Diencephalon (tissue), 1 donor: Measurements from ENCODE around the gene CREB3. TPM values are rescaled to one million over a fixed set of nuclear protein-coding genes. Genes with fewer than 3 reads are reported as not detected.

Experiments used
- small RNA-seq: library from RNA; depleted of rRNA; stranded (forward); fragments of <200 nt; gene quantifications from one replicate; pipeline ENCODE3, GENCODE V24; 2014
- total RNA-seq: library from RNA; depleted of rRNA; stranded (reverse); fragments of >200 nt; gene quantifications from one replicate; pipeline ENCODE4 v1.2.3, GENCODE V29; 2014

The CREB3 gene, protein sequence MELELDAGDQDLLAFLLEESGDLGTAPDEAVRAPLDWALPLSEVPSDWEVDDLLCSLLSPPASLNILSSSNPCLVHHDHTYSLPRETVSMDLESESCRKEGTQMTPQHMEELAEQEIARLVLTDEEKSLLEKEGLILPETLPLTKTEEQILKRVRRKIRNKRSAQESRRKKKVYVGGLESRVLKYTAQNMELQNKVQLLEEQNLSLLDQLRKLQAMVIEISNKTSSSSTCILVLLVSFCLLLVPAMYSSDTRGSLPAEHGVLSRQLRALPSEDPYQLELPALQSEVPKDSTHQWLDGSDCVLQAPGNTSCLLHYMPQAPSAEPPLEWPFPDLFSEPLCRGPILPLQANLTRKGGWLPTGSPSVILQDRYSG
- total RNA-seq, result 33.0 TPM

DNA sequence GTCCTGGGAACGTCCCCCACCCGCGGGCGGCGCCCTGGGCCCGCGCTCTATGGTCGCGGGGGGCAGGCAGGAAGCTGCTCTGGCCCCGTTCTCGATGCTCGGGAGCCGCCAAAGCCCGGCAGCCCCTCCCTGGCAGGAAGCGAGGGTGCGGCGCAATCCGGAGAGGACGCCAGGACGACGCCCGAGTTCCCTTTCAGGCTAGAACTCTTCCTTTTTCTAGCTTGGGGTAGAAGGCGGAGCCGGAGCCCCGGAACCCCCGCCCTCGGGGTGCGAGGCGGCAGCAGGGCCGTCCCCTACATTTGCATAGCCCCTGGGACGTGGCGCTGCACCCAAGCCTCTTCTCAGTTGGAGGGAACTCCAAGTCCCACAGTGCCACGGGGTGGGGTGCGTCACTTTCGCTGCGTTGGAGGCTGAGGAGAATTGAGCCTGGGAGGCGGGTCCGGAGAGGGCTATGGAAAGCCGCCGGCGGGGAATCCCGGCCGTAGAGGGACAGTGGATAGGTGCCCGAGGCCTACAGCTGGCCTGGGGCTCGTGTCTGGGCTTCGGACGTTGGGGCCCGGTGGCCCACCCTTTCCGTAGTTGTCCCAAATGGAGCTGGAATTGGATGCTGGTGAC is at the start of gene CREB3, which contains the start of gene TLN1:
Gene CREB3 (plus strand): TSS at position 482 of the 615 bp plus-strand sequence. CDS start 107 bp downstream, at position 589.
Gene TLN1 (minus strand): TSS at position 11 of the 615 bp plus-strand sequence. CDS start 6,501 bp downstream, outside the sequence.

DNA sequence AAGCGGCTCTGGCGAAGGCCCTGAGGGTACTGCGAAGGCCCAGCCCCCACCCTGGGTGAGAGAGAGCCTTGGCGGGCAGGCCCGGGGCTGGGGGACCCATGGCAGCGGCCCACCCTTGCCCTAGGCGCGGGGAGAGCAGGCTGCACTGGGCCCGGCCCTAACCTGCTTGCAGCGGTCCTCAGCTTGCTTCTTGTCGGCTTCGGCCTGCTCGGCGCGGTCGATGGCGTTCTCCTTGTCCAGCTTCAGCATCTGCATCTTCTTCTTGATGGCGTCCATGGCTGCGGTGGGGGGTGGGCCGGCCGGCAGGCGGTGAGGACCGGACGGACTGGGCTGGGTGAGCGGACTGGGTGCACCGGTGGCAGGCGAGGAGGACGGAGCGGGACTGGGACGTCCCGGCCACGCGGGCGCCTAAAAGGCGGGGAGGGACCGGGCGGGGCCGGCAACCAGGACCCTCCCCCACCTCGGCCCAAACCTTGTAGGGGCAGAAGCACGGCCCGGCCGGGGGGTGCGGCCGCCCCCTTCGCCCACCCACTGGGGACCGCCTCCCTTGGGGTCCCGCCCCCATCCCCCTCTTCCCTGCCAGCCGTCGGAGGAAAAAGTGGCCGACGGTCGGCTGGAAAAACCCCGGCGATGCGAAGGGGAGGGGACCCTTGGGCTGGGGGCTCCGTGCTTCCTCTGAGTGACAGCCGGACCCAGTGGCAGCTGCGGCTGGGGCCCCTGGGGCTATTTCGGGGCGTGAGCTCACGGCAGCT is 42.7 kb upstream of the CREB3 start, which contains the start of gene TPM2:
Gene TPM2 (minus strand): TSS at position 384 of the 752 bp plus-strand sequence. CDS start 108 bp downstream, at position 276.

DNA sequence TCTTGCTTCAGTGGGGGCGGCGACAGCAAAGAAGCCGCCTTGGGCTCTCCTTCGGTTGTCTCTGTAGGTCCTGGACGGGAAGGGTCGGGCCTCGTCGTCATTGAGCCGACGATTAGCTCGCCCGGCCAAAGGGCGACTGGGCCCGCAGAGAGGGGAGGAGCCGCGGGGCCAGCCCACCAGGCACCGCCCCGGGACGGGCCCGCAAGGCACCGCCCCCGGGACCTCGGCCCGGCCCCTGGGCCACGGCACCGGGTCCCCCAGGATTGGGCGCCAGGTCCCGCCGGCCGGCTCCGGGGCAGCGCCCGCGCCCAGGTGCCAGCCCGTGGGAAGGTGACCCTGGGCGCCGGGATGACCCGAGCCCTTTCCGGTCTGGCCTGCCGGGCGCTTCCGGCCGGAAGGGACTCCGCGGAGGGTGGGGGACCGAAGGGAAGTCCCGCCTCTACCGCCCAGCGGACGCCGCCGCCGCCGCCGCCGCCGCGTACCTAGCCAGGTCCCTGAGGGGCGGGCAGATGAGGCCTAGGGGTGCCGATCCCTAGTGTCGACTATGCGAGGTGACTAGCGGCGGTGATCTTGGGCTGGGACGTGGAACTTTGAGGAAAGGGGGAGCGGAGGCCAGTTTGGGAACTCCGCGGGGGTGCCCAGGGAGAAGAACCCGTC is 16.5 kb downstream of the CREB3 start, which contains the start of the genes GBA2 and RGP1:
Gene GBA2 (minus strand): TSS at position 371 of the 657 bp plus-strand sequence. CDS start 524 bp downstream, outside the sequence.
Gene RGP1 (plus strand): TSS at position 430 of the 657 bp plus-strand sequence. CDS start 469 bp downstream, outside the sequence.

DNA sequence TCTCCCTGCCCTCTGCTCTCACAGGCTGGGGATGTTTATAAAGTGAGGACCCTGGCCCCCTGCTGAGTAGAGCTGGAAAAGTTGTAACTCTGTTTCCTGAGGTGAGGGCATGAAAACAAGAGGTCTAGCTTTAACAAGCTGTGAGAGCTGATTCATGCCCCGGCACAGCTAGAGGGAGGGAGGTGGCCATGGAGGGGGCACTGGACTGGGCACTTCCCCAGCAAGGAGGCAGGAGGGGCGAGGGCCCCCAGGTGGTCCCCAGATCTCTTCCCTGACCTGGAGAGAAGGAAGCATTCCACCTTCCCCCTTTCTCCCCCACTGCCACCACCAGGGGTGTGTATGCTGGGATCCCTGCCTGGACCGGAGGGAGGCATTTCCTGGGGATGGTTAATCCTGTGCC is 21.8 kb downstream of the CREB3 start, which contains the start of gene MSMP:
Gene MSMP (minus strand): TSS at position 13 of the 400 bp plus-strand sequence. CDS start 147 bp downstream, outside the sequence.

Small RNAs within 50 kb of the gene (small RNA-seq; reads per million reads assigned to genes)
- not detected for gene MIR6853

Other genes starting within 250 kb of the CREB3 start
- gene RUSC2, start 242.6 kb upstream of the CREB3 start, total RNA-seq, result 56.3 TPM
- 20.1 TPM for gene TESK1, start 127.4 kb upstream of the CREB3 start, total RNA-seq
- 0.46 TPM for gene CD72, start 114.3 kb upstream of the CREB3 start, total RNA-seq
- gene SIT1, start 81.7 kb upstream of the CREB3 start, total RNA-seq, result not detected
- 144,204 TPM for gene RMRP, start 74.6 kb upstream of the CREB3 start, total RNA-seq
- gene CCDC107, start 74.4 kb upstream of the CREB3 start, total RNA-seq, result 11.5 TPM
- 0.46 TPM for gene ARHGEF39, start 67.5 kb upstream of the CREB3 start, total RNA-seq
- 1.2 TPM for gene CA9, start 58.7 kb upstream of the CREB3 start, total RNA-seq
- 14.1 TPM for gene TPM2, start 42.7 kb upstream of the CREB3 start, total RNA-seq
- 24.9 TPM for gene TLN1, start 471 bp upstream of the CREB3 start, total RNA-seq
- 60.7 TPM for gene GBA2, start 16.6 kb downstream of the CREB3 start, total RNA-seq
- gene RGP1, start 16.6 kb downstream of the CREB3 start, total RNA-seq, result 19.1 TPM
- not detected for gene MSMP, start 21.6 kb downstream of the CREB3 start, total RNA-seq
- gene NPR2, start 58.9 kb downstream of the CREB3 start, total RNA-seq, result 11.3 TPM
- gene SPAG8, start 79.6 kb downstream of the CREB3 start, total RNA-seq, result 8.3 TPM
- 13.4 TPM for gene HINT2, start 82.4 kb downstream of the CREB3 start, total RNA-seq
- 0.23 TPM for gene FAM221B, start 96.1 kb downstream of the CREB3 start, total RNA-seq
- gene TMEM8B, start 96.6 kb downstream of the CREB3 start, total RNA-seq, result 10.4 TPM
- gene OR13J1, start 137.7 kb downstream of the CREB3 start, total RNA-seq, result not detected
- gene HRCT1, start 173.5 kb downstream of the CREB3 start, total RNA-seq, result not detected
- gene SPAAR, start 176.8 kb downstream of the CREB3 start, total RNA-seq, result 0.46 TPM
- gene OR2S2, start 225.5 kb downstream of the CREB3 start, total RNA-seq, result not detected